Liver (tissue), 3 donors: ENCODE data around the gene SURF1.
"Not testable (repeated sequence)": the region's sequence is repeated elsewhere in the genome, so short reads cannot be mapped to it uniquely, and the experiment has no call there.

Experiments used
- JUND ChIP-seq, 2 donors: IDR thresholded peaks; 2 replicates each; pipeline ENCODE4 v1.6.1; 2016; ENCODE audit warnings: antibody characterized with exemption in 2 of 2
- SP1 ChIP-seq: IDR thresholded peaks from 2 replicates; pipeline ENCODE4 v1.6.1; 2018; ENCODE audit warnings: antibody characterized with exemption, mild to moderate bottlenecking
- TF ChIP-seq, protein P1 (sequence below): IDR thresholded peaks from 2 replicates; pipeline ENCODE4 v1.6.1; 2016; ENCODE audit warnings: antibody characterized with exemption, mild to moderate bottlenecking
- TF ChIP-seq, protein P2 (sequence below): fragments of 150-350 bp; IDR thresholded peaks from 2 replicates; pipeline ENCODE4 v1.5.1; 2017; ENCODE audit warnings: improper control_type of control experiment, low read depth, low read length; ENCODE audit not compliant: missing input control
- donor health status: healthy.
- donor health status: healthy.

DNA sequence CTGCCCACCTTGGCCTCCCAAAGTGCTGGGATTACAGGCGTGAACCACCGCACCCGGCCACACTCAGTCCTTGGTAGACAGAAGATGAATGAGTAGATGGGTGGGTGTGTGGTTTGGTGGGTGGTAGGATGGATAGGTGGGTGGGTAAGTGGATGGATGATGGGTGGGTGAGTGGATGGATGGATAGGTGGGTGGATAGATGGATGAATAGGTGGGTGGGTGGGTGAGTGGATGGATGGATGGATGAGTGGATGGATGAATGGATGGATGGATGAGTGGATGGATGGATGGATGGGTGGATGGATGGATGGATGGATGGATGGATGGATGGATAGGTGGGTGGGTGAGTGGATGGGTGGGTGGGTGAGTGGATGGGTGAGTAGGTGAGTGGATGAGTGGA is 36.0 kb upstream of the SURF1 start:
- TF ChIP-seq, protein P1, sequence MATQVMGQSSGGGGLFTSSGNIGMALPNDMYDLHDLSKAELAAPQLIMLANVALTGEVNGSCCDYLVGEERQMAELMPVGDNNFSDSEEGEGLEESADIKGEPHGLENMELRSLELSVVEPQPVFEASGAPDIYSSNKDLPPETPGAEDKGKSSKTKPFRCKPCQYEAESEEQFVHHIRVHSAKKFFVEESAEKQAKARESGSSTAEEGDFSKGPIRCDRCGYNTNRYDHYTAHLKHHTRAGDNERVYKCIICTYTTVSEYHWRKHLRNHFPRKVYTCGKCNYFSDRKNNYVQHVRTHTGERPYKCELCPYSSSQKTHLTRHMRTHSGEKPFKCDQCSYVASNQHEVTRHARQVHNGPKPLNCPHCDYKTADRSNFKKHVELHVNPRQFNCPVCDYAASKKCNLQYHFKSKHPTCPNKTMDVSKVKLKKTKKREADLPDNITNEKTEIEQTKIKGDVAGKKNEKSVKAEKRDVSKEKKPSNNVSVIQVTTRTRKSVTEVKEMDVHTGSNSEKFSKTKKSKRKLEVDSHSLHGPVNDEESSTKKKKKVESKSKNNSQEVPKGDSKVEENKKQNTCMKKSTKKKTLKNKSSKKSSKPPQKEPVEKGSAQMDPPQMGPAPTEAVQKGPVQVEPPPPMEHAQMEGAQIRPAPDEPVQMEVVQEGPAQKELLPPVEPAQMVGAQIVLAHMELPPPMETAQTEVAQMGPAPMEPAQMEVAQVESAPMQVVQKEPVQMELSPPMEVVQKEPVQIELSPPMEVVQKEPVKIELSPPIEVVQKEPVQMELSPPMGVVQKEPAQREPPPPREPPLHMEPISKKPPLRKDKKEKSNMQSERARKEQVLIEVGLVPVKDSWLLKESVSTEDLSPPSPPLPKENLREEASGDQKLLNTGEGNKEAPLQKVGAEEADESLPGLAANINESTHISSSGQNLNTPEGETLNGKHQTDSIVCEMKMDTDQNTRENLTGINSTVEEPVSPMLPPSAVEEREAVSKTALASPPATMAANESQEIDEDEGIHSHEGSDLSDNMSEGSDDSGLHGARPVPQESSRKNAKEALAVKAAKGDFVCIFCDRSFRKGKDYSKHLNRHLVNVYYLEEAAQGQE: not testable (repeated sequence)
- TF ChIP-seq, protein P2, sequence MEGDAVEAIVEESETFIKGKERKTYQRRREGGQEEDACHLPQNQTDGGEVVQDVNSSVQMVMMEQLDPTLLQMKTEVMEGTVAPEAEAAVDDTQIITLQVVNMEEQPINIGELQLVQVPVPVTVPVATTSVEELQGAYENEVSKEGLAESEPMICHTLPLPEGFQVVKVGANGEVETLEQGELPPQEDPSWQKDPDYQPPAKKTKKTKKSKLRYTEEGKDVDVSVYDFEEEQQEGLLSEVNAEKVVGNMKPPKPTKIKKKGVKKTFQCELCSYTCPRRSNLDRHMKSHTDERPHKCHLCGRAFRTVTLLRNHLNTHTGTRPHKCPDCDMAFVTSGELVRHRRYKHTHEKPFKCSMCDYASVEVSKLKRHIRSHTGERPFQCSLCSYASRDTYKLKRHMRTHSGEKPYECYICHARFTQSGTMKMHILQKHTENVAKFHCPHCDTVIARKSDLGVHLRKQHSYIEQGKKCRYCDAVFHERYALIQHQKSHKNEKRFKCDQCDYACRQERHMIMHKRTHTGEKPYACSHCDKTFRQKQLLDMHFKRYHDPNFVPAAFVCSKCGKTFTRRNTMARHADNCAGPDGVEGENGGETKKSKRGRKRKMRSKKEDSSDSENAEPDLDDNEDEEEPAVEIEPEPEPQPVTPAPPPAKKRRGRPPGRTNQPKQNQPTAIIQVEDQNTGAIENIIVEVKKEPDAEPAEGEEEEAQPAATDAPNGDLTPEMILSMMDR: not testable (repeated sequence)
- not testable (repeated sequence) for TF ChIP-seq SP1; JUND (IDR thresholded peaks at IDR 0.05)
